ENCODE data around the gene TM4SF4. TPM values are rescaled to one million over a fixed set of nuclear protein-coding genes. Genes with fewer than 3 reads are reported as not detected.

The TM4SF4 gene
- total RNA-seq, 1 experiment from 2014 or later, result not detected

DNA sequence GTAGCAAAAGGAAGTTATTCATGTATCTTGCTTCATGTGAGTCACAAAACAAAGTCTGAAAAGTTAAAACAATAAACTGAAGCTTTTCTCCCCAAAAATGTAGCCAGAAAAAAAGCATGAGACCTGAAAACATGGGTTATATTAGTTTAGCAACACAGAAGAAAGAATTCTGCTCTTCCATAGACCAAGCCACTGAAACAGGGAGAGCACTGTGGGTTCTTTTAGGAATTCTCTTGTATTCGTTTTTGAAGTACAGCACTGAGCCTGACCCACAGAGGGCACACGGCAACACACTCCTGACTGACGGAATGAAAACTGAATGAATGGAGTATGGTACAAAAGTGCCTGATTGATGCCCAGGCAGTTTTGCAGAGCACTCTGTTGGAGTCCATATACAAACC is 66.6 kb downstream of the TM4SF4 start:
- H4K20me1 ChIP-seq (ENCODE audit: control insufficient read depth, insufficient read depth, insufficient read length), result no peaks in the 10 kb centered on the region
- no peak overlapping the region for H2BK5ac ChIP-seq (ENCODE audit: insufficient read length, low read length)
- TF ChIP-seq, protein P1, sequence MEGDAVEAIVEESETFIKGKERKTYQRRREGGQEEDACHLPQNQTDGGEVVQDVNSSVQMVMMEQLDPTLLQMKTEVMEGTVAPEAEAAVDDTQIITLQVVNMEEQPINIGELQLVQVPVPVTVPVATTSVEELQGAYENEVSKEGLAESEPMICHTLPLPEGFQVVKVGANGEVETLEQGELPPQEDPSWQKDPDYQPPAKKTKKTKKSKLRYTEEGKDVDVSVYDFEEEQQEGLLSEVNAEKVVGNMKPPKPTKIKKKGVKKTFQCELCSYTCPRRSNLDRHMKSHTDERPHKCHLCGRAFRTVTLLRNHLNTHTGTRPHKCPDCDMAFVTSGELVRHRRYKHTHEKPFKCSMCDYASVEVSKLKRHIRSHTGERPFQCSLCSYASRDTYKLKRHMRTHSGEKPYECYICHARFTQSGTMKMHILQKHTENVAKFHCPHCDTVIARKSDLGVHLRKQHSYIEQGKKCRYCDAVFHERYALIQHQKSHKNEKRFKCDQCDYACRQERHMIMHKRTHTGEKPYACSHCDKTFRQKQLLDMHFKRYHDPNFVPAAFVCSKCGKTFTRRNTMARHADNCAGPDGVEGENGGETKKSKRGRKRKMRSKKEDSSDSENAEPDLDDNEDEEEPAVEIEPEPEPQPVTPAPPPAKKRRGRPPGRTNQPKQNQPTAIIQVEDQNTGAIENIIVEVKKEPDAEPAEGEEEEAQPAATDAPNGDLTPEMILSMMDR (conservative IDR thresholded peaks at IDR 0.05), result no peak; the same call in 2 of the 3 replicates
- no peak overlapping the region for H3K4me2 ChIP-seq (ENCODE audit: insufficient read depth, insufficient read length, low read length)
- H2BK120ac ChIP-seq (ENCODE audit: low read depth, low read length, poor library complexity, severe bottlenecking), result no peak overlapping the region
- no peak overlapping the region for H2AK5ac ChIP-seq (ENCODE audit: insufficient read length, low read length)
- no peaks in the 10 kb centered on the region for H3K9me3 Mint-ChIP-seq
- H3K4ac ChIP-seq (ENCODE audit: low read depth, low read length), result no peak overlapping the region
- no peaks in the 10 kb centered on the region for H3K23me2 ChIP-seq (ENCODE audit: insufficient read length, low read depth, low read length, poor library complexity, severe bottlenecking)
- no peaks in the 10 kb centered on the region for H3K79me1 ChIP-seq (ENCODE audit: insufficient read depth, low read depth, low read length, poor library complexity, severe bottlenecking)
- no peak overlapping the region for H2BK20ac ChIP-seq (ENCODE audit: low read depth, low read length, poor library complexity, severe bottlenecking)
- no peak overlapping the region for H3K4me3 Mint-ChIP-seq
- H3K27me3 Mint-ChIP-seq (ENCODE audit: low read depth), result no peaks in the 10 kb centered on the region
- H3K56ac ChIP-seq (ENCODE audit: insufficient read length, low read depth, low read length), result no peak overlapping the region
- no peak overlapping the region for H3K23ac ChIP-seq (ENCODE audit: insufficient read length, low read depth, low read length)
- no peak overlapping the region for H3K27ac ChIP-seq (ENCODE audit: insufficient read length, low read depth, low read length)
- no peak overlapping the region for H4K91ac ChIP-seq (ENCODE audit: insufficient read length, low read depth, low read length)
- H2BK15ac ChIP-seq (ENCODE audit: low read depth, low read length), result no peak overlapping the region
- no peak overlapping the region for H2AFZ ChIP-seq (ENCODE audit: low read length)
- peaks cover 2% of the 10 kb centered on the region; the same call in 1 of the 2 replicates for H3K4me1 ChIP-seq (ENCODE audit: insufficient read depth, low read length)
- DNase-seq, result no peak
- H3T11ph ChIP-seq (ENCODE audit: low read length), result no peak overlapping the region
- no peak overlapping the region for H4K5ac ChIP-seq (ENCODE audit: insufficient read length, low read depth, low read length)
- H3K18ac ChIP-seq (ENCODE audit: insufficient read length, low read depth, low read length), result no peak overlapping the region
- no peak overlapping the region for H3K9ac ChIP-seq (ENCODE audit: extremely low read depth, insufficient read length, low read length)
- no peak overlapping the region for H2BK12ac ChIP-seq (ENCODE audit: insufficient read length, low read depth, low read length)
- H3K4me1 Mint-ChIP-seq, result peaks cover 20 to 22% of the 10 kb centered on the region in 2 experiments
- no peak overlapping the region for H4K8ac ChIP-seq (replicated peaks; ENCODE audit: insufficient read length, low read depth, low read length)
- no peaks in the 10 kb centered on the region for H3K9me3 ChIP-seq (ENCODE audit: control insufficient read depth, low read depth, low read length)
- no peaks in the 10 kb centered on the region for H3K79me2 ChIP-seq (ENCODE audit: insufficient read depth, low read length)
- H3K14ac ChIP-seq (ENCODE audit: insufficient read depth, low read length), result no peak overlapping the region
- no peaks in the 10 kb centered on the region for H3K27me3 ChIP-seq (ENCODE audit: insufficient read depth, low read length)
- no peak overlapping the region for H3K27ac Mint-ChIP-seq
- WGBS (ENCODE audit: extremely low coverage, insufficient read length, low lambda C conversion rate), result no CpG with 5 or more reads among the region's 3 CpGs
- H3K36me3 Mint-ChIP-seq (ENCODE audit: insufficient read depth in 1 of 3, low read depth in 3 of 3), result peaks cover 5 to 15% (median 7%) of the 10 kb centered on the region in 3 experiments; a peak in 5 of 7 replicates
